Measurements from ENCODE around the gene GSS.

GSS gene

DNA sequence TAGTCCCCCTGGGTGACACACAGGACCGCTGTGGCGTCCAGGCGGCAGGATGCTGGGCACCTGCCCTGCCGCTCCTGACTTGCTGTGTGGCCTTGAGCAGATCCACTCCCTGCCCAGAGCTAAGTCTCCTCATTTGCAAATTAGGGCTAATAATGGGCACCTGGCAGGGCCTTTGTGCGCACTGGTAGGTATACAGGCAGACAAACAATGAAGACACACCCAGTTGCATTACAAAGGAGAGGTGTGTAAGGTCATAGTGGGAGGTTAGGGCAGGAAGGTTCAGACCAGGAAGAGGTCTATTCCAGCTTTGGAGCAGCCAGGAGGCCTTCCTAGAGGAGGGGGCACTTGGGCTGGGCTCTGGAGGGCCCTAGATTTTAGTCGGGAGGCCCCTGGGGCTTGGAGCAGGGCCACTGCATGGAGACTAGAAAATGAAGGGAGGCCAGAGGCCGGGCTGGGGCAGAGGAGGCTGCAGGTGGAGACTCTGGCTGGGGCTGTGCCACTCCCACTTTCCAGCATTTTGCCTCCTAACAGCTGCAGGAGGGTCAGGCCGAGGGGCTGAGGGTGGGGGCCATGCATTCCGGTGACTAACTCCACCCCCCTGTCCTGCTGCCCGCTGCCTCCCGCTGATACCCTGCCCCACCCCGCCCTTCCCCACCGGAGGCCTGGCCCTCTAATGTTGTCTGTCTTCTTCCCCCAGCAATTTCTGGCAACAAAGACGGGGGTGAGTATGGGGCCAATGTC lies 28.6 kb upstream of the GSS start:
- no peak for DNase-seq
- H3K4me3 ChIP-seq (ENCODE audit: low read depth, low read length): no peak overlapping the region
- no peaks in the 10 kb centered on the region for H3K36me3 ChIP-seq
- peaks cover 3% of the 10 kb centered on the region for H3K9me3 ChIP-seq (ENCODE audit: severe bottlenecking)
- no peaks in the 10 kb centered on the region for H3K27me3 ChIP-seq (ENCODE audit: insufficient read depth, low read depth, severe bottlenecking)
- no peak overlapping the region for H3K27ac ChIP-seq
- TF ChIP-seq, protein P1, sequence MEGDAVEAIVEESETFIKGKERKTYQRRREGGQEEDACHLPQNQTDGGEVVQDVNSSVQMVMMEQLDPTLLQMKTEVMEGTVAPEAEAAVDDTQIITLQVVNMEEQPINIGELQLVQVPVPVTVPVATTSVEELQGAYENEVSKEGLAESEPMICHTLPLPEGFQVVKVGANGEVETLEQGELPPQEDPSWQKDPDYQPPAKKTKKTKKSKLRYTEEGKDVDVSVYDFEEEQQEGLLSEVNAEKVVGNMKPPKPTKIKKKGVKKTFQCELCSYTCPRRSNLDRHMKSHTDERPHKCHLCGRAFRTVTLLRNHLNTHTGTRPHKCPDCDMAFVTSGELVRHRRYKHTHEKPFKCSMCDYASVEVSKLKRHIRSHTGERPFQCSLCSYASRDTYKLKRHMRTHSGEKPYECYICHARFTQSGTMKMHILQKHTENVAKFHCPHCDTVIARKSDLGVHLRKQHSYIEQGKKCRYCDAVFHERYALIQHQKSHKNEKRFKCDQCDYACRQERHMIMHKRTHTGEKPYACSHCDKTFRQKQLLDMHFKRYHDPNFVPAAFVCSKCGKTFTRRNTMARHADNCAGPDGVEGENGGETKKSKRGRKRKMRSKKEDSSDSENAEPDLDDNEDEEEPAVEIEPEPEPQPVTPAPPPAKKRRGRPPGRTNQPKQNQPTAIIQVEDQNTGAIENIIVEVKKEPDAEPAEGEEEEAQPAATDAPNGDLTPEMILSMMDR (IDR thresholded peaks at IDR 0.05; ENCODE audit: low read depth, low read length): no peak

DNA sequence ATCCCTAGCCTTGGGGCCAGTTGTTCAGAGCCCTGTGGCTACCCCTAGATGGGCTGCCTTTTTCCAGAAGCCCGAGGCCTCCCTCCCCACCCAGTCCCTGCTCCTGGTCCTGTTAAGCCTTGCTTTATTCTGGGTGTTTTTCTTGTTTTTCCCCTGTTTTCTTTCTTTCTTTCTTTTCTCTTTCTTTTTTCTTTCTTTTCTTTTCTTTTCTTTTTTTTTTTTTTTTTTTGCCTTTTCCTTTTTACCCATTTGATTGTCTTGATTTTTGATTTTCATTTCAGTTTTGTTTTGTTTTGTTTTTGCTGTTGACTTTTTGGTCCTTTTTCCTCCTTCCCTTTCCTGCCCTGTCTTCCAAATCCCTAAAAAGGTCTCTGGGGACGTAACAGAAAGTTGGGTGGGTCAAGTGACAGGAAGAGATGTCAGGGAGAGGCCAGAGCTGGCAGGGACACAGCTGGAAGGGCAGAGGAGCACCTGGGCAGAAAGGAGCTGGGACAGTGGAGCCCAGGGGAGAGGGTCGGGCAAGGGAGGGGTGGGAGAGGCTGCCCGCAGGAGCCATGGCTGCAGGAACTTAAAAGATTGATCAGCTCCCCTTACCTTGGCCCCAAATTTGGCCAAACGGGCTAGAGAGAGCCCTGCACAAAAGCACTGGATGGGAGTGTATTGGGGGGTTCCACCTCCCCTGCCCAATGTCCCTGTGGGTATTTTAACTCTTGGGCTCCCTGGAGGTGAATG lies 27.6 kb upstream of the GSS start:
- no peak overlapping the region for H3K4me3 ChIP-seq (ENCODE audit: low read depth, low read length)
- H3K27me3 ChIP-seq (ENCODE audit: insufficient read depth, low read depth, severe bottlenecking): no peaks in the 10 kb centered on the region
- TF ChIP-seq, protein P1 (IDR thresholded peaks at IDR 0.05; ENCODE audit: low read depth, low read length): no peak
- no peak for DNase-seq
- no peaks in the 10 kb centered on the region for H3K36me3 ChIP-seq
- peaks cover 3% of the 10 kb centered on the region for H3K9me3 ChIP-seq (ENCODE audit: severe bottlenecking)
- no peak overlapping the region; the same call in 1 of the 2 replicates for H3K27ac ChIP-seq

DNA sequence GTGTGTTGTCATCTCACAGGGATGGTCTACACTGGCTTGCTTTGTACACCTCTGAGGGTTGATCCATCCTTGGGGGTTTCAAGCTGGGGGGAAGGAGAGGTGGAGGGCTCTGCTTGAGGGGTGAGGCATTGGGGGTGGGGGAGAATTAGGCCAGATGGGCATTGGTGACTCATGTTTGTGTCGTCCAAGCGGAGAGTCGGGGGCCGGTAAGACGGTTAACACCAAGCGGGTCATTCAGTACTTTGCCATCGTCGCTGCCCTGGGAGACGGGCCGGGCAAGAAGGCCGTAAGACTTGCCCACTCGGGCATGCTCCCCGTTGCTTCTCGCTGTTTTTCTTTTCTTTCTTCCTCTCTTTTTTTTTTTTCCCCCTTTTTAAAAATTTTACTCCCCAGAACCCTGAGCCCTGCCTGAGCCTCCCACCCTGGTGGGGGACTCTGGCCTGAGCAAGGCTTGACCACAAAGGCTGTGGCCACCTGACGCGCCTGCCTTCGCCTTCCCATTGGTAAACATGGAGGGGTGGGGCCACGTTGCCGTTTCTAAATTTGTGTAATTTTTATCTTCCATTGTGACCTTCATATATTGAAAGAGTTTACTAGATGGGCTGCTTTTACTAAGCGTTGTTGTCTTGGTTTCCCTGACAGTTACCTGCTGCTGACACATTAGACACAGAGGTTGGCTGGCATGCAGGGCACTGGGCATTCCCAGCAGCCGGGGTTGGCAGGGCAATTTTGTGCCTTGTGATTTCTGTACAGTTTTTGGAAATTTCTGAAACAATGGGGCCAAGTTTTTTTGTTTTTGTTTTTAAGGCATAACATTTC lies 26.9 kb upstream of the GSS start:
- H3K4me3 ChIP-seq (ENCODE audit: low read depth, low read length): no peak overlapping the region
- peaks cover 3% of the 10 kb centered on the region for H3K9me3 ChIP-seq (ENCODE audit: severe bottlenecking)
- peak overlapping the region; percentile 32 for H3K27ac ChIP-seq
- TF ChIP-seq, protein P1 (IDR thresholded peaks at IDR 0.05; ENCODE audit: low read depth, low read length): no peak
- no peak for DNase-seq
- no peaks in the 10 kb centered on the region for H3K27me3 ChIP-seq (ENCODE audit: insufficient read depth, low read depth, severe bottlenecking)
- no peaks in the 10 kb centered on the region for H3K36me3 ChIP-seq

DNA sequence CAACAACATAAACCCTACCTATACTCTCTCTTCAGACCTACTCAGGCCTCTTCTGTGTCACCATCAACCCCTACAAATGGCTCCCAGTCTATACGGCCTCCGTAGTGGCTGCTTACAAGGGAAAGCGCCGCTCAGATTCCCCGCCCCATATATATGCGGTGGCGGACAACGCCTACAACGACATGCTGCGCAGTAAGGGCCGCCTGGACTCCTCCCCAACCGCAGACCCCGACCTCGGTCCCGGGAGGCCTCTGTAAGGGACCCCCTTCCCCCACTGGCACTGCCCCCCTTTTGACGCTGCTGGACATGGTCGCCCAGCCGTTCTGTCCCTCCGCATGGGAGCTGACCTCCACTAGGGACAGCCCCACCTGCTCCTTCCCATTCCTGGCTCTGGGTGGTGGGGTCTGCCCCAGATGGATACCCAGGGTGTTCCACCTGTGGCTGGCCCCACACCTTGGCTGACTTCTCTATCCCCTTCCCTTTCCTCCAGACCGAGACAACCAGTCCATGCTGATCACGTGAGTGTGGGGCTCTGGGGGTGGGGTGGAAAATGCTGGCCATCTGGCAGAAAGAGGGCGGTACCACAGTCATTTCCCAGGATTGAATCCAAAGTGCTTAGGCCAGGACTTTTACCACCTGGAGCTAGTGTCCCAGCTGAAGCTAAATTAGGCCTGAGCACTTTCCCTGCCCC lies 25.1 kb upstream of the GSS start:
- TF ChIP-seq, protein P1 (IDR thresholded peaks at IDR 0.05; ENCODE audit: low read depth, low read length): no peak
- no peaks in the 10 kb centered on the region for H3K36me3 ChIP-seq
- peaks cover 3% of the 10 kb centered on the region for H3K9me3 ChIP-seq (ENCODE audit: severe bottlenecking)
- peak; percentile 96 for DNase-seq
- no peaks in the 10 kb centered on the region for H3K27me3 ChIP-seq (ENCODE audit: insufficient read depth, low read depth, severe bottlenecking)
- no peak overlapping the region for H3K4me3 ChIP-seq (ENCODE audit: low read depth, low read length)
- H3K27ac ChIP-seq: peak overlapping the region; percentile 93

DNA sequence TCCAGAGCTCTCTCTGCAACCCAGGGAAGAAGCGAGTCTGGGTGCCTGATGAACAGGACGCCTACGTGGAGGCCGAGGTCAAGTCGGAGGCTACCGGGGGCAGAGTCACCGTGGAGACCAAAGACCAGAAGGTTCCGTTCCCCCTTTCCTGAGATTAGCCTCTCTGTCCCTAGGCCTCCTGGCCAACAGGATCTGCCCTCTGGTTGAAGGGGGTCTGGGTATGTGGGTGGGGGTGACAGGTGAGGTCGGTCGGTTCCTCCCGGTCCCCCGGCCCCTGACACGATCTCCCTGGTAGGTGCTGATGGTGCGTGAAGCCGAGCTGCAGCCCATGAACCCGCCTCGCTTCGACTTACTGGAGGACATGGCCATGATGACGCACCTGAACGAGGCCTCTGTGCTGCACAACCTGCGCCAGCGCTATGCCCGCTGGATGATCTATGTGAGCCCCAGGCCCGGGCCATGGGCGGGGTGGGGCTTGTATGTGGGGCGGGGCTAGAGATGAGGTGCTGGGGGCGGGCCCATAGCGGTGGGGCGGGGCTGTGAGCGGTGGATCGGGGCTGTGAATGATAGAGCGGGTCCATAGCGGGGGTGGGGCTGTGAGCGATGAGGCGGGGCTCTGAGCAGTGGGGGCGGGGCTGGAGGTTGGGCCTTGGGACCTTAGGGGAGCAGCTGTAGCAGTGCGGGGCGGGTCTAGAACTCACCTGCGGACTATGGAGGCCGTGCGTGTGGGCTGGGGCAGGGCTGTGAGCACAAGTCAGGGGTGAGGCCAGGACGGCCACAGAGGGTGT lies 24.0 kb upstream of the GSS start:
- Histone ChIP-seq H3K27me3 (ENCODE audit: insufficient read depth, low read depth, severe bottlenecking) (no peaks in the 10 kb centered on the region), H3K4me3 (ENCODE audit: low read depth, low read length) (no peak overlapping the region), H3K27ac (peak overlapping the region; percentile 93; the same call in 1 of the 2 replicates), H3K9me3 (ENCODE audit: severe bottlenecking) (peaks cover 3% of the 10 kb centered on the region), H3K36me3 (no peaks in the 10 kb centered on the region)
- TF ChIP-seq, protein P1 (IDR thresholded peaks at IDR 0.05; ENCODE audit: low read depth, low read length): no peak
- DNase-seq: no peak

Data from WERI-Rb-1 (cell line).